SK-N-SH treated with all-trans-retinoic acid at 6 μM for 48 hours (cell line): ENCODE data around the gene C2orf66.

Source experiments
- ARNTL ChIP-seq: fragments of 450-650 bp; formaldehyde crosslinking; IDR thresholded peaks from 2 replicates; pipeline ENCODE4 v1.5.0; 2020; ENCODE audit warnings: low read depth, mild to moderate bottlenecking, moderate library complexity, borderline replicate concordance
- ISL1 ChIP-seq: fragments of 250-450 bp; sonication (Bioruptor Pico); IDR thresholded peaks from 2 replicates; pipeline ENCODE4 v2.1.2; 2022; ENCODE audit warnings: mild to moderate bottlenecking, moderate library complexity
- PPARA ChIP-seq: fragments of 250-450 bp; sonication (Bioruptor Pico); IDR thresholded peaks from 2 replicates; pipeline ENCODE4 v1.5.0; 2020; ENCODE audit warnings: mild to moderate bottlenecking, borderline replicate concordance
- RARB ChIP-seq: fragments of 250-450 bp; sonication (Bioruptor Pico); IDR thresholded peaks from 2 replicates; pipeline ENCODE4 v1.8.0; 2021; ENCODE audit warnings: mild to moderate bottlenecking, moderate library complexity
- TOX ChIP-seq: fragments of 250-450 bp; sonication (Bioruptor Pico); IDR thresholded peaks from 2 replicates; pipeline ENCODE4 v1.8.0; 2021; ENCODE audit warnings: mild to moderate bottlenecking, moderate library complexity, borderline replicate concordance
- ZNF70 ChIP-seq: fragments of 450-650 bp; formaldehyde crosslinking; IDR thresholded peaks from 2 replicates; pipeline ENCODE4 v1.5.0; 2020; ENCODE audit warnings: mild to moderate bottlenecking, moderate library complexity
- TF ChIP-seq, protein P1 (sequence below): fragments of 250-450 bp; sonication (Bioruptor Pico); IDR thresholded peaks from 2 replicates; pipeline ENCODE4 v1.5.0; 2020; ENCODE audit warnings: mild to moderate bottlenecking, moderate library complexity
- TF ChIP-seq, protein P2 (sequence below): fragments of 250-450 bp; sonication (Bioruptor Pico); IDR thresholded peaks from 2 replicates; pipeline ENCODE4 v1.8.0; 2020; ENCODE audit warnings: mild to moderate bottlenecking, moderate library complexity, borderline replicate concordance

DNA sequence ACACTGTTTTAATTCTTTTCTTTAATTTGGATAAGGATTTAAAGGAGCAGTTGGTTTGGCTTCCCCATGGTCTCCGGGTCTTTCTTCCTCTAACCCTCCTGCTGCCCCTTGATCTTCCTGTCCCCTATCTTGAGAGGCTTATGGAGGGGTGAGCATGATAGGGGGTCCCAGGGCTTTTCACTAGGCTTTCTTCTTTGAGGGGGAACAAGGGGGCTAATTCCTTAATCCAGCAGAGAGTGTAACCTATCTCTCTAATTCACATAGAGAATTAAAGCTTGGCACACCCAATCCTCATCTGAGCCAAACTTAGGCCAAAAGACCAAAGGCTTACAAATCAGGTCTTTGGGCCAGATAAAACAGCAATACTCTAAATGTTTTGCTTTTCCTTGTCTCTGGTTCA lies 21.5 kb upstream of the C2orf66 start:
- TF ChIP-seq PPARA (CRISPR knock-in tag) (no peak), ZNF70 (CRISPR knock-in tag) (no peak), ARNTL (no peak), ISL1 (CRISPR knock-in tag) (no peak), TOX (CRISPR knock-in tag) (no peak), RARB (CRISPR knock-in tag) (no peak)
- TF ChIP-seq, protein P1, sequence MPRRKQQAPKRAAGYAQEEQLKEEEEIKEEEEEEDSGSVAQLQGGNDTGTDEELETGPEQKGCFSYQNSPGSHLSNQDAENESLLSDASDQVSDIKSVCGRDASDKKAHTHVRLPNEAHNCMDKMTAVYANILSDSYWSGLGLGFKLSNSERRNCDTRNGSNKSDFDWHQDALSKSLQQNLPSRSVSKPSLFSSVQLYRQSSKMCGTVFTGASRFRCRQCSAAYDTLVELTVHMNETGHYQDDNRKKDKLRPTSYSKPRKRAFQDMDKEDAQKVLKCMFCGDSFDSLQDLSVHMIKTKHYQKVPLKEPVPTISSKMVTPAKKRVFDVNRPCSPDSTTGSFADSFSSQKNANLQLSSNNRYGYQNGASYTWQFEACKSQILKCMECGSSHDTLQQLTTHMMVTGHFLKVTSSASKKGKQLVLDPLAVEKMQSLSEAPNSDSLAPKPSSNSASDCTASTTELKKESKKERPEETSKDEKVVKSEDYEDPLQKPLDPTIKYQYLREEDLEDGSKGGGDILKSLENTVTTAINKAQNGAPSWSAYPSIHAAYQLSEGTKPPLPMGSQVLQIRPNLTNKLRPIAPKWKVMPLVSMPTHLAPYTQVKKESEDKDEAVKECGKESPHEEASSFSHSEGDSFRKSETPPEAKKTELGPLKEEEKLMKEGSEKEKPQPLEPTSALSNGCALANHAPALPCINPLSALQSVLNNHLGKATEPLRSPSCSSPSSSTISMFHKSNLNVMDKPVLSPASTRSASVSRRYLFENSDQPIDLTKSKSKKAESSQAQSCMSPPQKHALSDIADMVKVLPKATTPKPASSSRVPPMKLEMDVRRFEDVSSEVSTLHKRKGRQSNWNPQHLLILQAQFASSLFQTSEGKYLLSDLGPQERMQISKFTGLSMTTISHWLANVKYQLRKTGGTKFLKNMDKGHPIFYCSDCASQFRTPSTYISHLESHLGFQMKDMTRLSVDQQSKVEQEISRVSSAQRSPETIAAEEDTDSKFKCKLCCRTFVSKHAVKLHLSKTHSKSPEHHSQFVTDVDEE (CRISPR knock-in tag): no peak
- TF ChIP-seq, protein P2, sequence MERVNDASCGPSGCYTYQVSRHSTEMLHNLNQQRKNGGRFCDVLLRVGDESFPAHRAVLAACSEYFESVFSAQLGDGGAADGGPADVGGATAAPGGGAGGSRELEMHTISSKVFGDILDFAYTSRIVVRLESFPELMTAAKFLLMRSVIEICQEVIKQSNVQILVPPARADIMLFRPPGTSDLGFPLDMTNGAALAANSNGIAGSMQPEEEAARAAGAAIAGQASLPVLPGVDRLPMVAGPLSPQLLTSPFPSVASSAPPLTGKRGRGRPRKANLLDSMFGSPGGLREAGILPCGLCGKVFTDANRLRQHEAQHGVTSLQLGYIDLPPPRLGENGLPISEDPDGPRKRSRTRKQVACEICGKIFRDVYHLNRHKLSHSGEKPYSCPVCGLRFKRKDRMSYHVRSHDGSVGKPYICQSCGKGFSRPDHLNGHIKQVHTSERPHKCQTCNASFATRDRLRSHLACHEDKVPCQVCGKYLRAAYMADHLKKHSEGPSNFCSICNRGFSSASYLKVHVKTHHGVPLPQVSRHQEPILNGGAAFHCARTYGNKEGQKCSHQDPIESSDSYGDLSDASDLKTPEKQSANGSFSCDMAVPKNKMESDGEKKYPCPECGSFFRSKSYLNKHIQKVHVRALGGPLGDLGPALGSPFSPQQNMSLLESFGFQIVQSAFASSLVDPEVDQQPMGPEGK (CRISPR knock-in tag): no peak
